Liver (tissue), 9 donors: ENCODE data around the gene TAB2. TPM values are rescaled to one million over a fixed set of nuclear protein-coding genes. Genes with fewer than 3 reads are reported as not detected.

ENCODE experiments used
- DNase-seq: peaks from one replicate; pipeline ENCODE4 v3.0.0-alpha.2; 2017; ENCODE audit warnings: low spot score
- H3K27ac ChIP-seq, 2 donors: one replicate each; pipeline ENCODE4 v1.7.0; 2013; ENCODE audit warnings: inconsistent platforms in 2 of 2, low read length in 2 of 2, control low read depth in 1 of 2, low read depth in 1 of 2, mild to moderate bottlenecking in 1 of 2
- H3K27me3 ChIP-seq, 4 donors: one replicate each; pipeline versions ENCODE4 v1.6.1 to v1.7.0; 2013; ENCODE audit warnings: low read length in 3 of 4, inconsistent platforms in 1 of 4, mild to moderate bottlenecking in 1 of 4, moderate library complexity in 1 of 4; ENCODE audit not compliant: control insufficient read depth in 4 of 4, insufficient read depth in 4 of 4
- H3K36me3 ChIP-seq, 4 donors: one replicate each; pipeline versions ENCODE4 v1.6.1 to v1.7.0; 2013; ENCODE audit warnings: low read length in 3 of 4, mild to moderate bottlenecking in 3 of 4, low read depth in 1 of 4, moderate library complexity in 1 of 4; ENCODE audit not compliant: control insufficient read depth in 4 of 4, insufficient read depth in 3 of 4
- H3K4me1 ChIP-seq, 4 donors: one replicate each; pipeline versions ENCODE4 v1.6.1 to v1.7.0; 2013; ENCODE audit warnings: low read length in 3 of 4, mild to moderate bottlenecking in 3 of 4, moderate library complexity in 1 of 4; ENCODE audit not compliant: control insufficient read depth in 4 of 4, insufficient read depth in 4 of 4
- H3K4me3 ChIP-seq, 3 donors: one replicate each; pipeline versions ENCODE4 v1.6.1 to v1.7.0; 2013; ENCODE audit warnings: low read length in 3 of 3, control low read depth in 1 of 3, low read depth in 1 of 3, mild to moderate bottlenecking in 1 of 3
- H3K9ac ChIP-seq, 2 donors: one replicate each; pipeline ENCODE4 v1.7.0; 2013; ENCODE audit warnings: low read length in 2 of 2, mild to moderate bottlenecking in 2 of 2, moderate library complexity in 2 of 2, control low read depth in 1 of 2, low read depth in 1 of 2
- H3K9me3 ChIP-seq, 4 donors: one replicate each; pipeline versions ENCODE4 v1.6.1 to v1.7.0; 2013; ENCODE audit warnings: low read length in 3 of 4; ENCODE audit not compliant: control insufficient read depth in 4 of 4
- EGR1 ChIP-seq, 2 donors: IDR thresholded peaks; 2 replicates each; pipeline ENCODE4 v1.6.1; 2016 to 2018; ENCODE audit warnings: antibody characterized with exemption in 2 of 2, low read depth in 2 of 2
- FOXA1 ChIP-seq: IDR thresholded peaks from 2 replicates; pipeline ENCODE4 v1.6.1; 2016; ENCODE audit warnings: antibody characterized with exemption
- FOXA2 ChIP-seq: IDR thresholded peaks from 2 replicates; pipeline ENCODE4 v1.6.1; 2016; ENCODE audit warnings: antibody characterized with exemption
- GABPA ChIP-seq, 2 donors: IDR thresholded peaks in 1 of 2; conservative IDR thresholded peaks in 1 of 2; 2 replicates each; pipeline ENCODE4 v1.6.1; 2016; ENCODE audit warnings: antibody characterized with exemption in 2 of 2, mild to moderate bottlenecking in 1 of 2, moderate library complexity in 1 of 2
- HNF4A ChIP-seq, 2 donors: conservative IDR thresholded peaks; 2 replicates each; pipeline ENCODE4 v1.6.1; 2016; ENCODE audit warnings: antibody characterized with exemption in 2 of 2, mild to moderate bottlenecking in 2 of 2
- HNF4G ChIP-seq: IDR thresholded peaks from 2 replicates; pipeline ENCODE4 v1.6.1; 2016; ENCODE audit warnings: antibody characterized with exemption
- JUND ChIP-seq, 2 donors: IDR thresholded peaks; 2 replicates each; pipeline ENCODE4 v1.6.1; 2016; ENCODE audit warnings: antibody characterized with exemption in 2 of 2
- NR2F2 ChIP-seq: IDR thresholded peaks from 2 replicates; pipeline ENCODE4 v1.6.1; 2016; ENCODE audit warnings: antibody characterized with exemption
- RAD21 ChIP-seq, 2 donors: IDR thresholded peaks; 2 replicates each; pipeline ENCODE4 v1.6.1; 2016; ENCODE audit warnings: antibody characterized with exemption in 2 of 2, mild to moderate bottlenecking in 2 of 2
- RXRA ChIP-seq, 2 donors: IDR thresholded peaks; 2 replicates each; pipeline ENCODE4 v1.6.1; 2017 to 2018; ENCODE audit warnings: antibody characterized with exemption in 2 of 2, mild to moderate bottlenecking in 1 of 2
- SP1 ChIP-seq: IDR thresholded peaks from 2 replicates; pipeline ENCODE4 v1.6.1; 2018; ENCODE audit warnings: antibody characterized with exemption, mild to moderate bottlenecking
- TAF1 ChIP-seq: conservative IDR thresholded peaks from 2 replicates; pipeline ENCODE4 v1.6.1; 2016; ENCODE audit warnings: antibody characterized with exemption, mild to moderate bottlenecking
- YY1 ChIP-seq: IDR thresholded peaks from 2 replicates; pipeline ENCODE4 v1.6.1; 2016; ENCODE audit warnings: antibody characterized with exemption, mild to moderate bottlenecking
- WGBS: extraction: QIAGEN DNeasy Blood & Tissue Kit; methylation state at CpG from one replicate; pipeline ENCODE4 v1.1.7; 2013; 5-methylcytosine and 5-hydroxymethylcytosine counted together
- polyA plus RNA-seq, 2 donors: library from polyadenylated mRNA; stranded (reverse) in 1 of 2; unstranded in 1 of 2; fragments of 200-250 nt in 1 of 2; fragments of >200 nt in 1 of 2; fragmentation: Nextera tagmentation in 1 of 2; extraction: Ambion mirVana in 1 of 2; gene quantifications; one replicate each; pipeline versions ENCODE4 v1.2.1 to v1.2.3, GENCODE V29; 2013 to 2015
- total RNA-seq, 2 donors: library from RNA; depleted of rRNA; stranded (reverse); fragments of >200 nt; gene quantifications; one replicate each; pipeline ENCODE4 v1.2.3, GENCODE V29; 2014
- TF ChIP-seq, protein P1 (sequence below): fragments of 150-350 bp; IDR thresholded peaks from 2 replicates; pipeline ENCODE4 v1.5.1; 2017; ENCODE audit warnings: improper control_type of control experiment, low read depth, low read length; ENCODE audit not compliant: missing input control
- TF ChIP-seq, protein P2 (sequence below): IDR thresholded peaks from 2 replicates; pipeline ENCODE4 v1.6.1; 2016; ENCODE audit warnings: antibody characterized with exemption, mild to moderate bottlenecking
- TF ChIP-seq, protein P3 (sequence below): IDR thresholded peaks from 2 replicates; pipeline ENCODE4 v1.6.1; 2016; ENCODE audit warnings: antibody characterized with exemption
- TF ChIP-seq, protein P4 (sequence below): IDR thresholded peaks from 2 replicates; pipeline ENCODE4 v1.6.1; 2016; ENCODE audit warnings: antibody characterized with exemption
- TF ChIP-seq, protein P5 (sequence below): IDR thresholded peaks from 2 replicates; pipeline ENCODE4 v1.6.1; 2016; ENCODE audit warnings: antibody characterized with exemption
- donor health status: healthy.
- donor health status: healthy.
- donor health status: healthy.
- donor health status: healthy.
- donor health status: healthy.

Gene TAB2
- total and polyA plus RNA-seq, 4 donors = 10.5 to 25.6 (median 18.0) TPM

DNA sequence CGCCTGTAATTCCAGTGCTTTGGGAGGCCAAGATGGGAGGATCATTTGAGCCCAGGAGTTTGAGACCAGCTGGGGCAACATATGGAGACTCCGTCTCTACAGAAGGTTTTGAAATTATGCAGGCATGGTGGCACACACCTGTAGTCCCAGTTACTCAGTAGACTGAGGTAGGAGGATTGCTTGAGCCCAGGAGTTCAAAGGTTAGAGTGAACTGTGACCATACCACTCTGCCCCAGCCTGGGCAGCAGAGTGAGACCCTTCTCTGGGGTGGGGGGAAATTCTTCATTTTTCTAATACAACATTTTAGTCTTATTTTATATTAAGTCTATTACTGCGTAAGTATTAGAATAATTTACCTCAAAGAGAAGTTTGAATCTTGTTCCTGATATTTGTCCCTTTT, 62.5 kb downstream of the TAB2 start:
- no peak overlapping the region for H3K27ac ChIP-seq
- no peak for DNase-seq
- no peaks in the 10 kb centered on the region for H3K27me3 ChIP-seq
- H3K4me3 ChIP-seq = no peak overlapping the region
- 98% methylated on average over 3 of the region's 3 CpGs for WGBS
- no peak overlapping the region for H3K9ac ChIP-seq
- H3K4me1 ChIP-seq = peaks cover 0 to 9% (median 7%) of the 10 kb centered on the region in 4 donors
- H3K9me3 ChIP-seq = no peaks in the 10 kb centered on the region
- peaks cover 4 to 25% (median 19%) of the 10 kb centered on the region in 4 donors for H3K36me3 ChIP-seq
- TF ChIP-seq HNF4A (conservative IDR thresholded peaks at IDR 0.05) = no peak
- TF ChIP-seq YY1 = no peak
- no peak for TF ChIP-seq RXRA (IDR thresholded peaks at IDR 0.05)
- TF ChIP-seq FOXA2 = no peak
- TF ChIP-seq, protein P1, sequence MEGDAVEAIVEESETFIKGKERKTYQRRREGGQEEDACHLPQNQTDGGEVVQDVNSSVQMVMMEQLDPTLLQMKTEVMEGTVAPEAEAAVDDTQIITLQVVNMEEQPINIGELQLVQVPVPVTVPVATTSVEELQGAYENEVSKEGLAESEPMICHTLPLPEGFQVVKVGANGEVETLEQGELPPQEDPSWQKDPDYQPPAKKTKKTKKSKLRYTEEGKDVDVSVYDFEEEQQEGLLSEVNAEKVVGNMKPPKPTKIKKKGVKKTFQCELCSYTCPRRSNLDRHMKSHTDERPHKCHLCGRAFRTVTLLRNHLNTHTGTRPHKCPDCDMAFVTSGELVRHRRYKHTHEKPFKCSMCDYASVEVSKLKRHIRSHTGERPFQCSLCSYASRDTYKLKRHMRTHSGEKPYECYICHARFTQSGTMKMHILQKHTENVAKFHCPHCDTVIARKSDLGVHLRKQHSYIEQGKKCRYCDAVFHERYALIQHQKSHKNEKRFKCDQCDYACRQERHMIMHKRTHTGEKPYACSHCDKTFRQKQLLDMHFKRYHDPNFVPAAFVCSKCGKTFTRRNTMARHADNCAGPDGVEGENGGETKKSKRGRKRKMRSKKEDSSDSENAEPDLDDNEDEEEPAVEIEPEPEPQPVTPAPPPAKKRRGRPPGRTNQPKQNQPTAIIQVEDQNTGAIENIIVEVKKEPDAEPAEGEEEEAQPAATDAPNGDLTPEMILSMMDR = no peak
- no peak for TF ChIP-seq RAD21 (IDR thresholded peaks at IDR 0.05)
- TF ChIP-seq JUND (IDR thresholded peaks at IDR 0.05) = no peak
- TF ChIP-seq, protein P2, sequence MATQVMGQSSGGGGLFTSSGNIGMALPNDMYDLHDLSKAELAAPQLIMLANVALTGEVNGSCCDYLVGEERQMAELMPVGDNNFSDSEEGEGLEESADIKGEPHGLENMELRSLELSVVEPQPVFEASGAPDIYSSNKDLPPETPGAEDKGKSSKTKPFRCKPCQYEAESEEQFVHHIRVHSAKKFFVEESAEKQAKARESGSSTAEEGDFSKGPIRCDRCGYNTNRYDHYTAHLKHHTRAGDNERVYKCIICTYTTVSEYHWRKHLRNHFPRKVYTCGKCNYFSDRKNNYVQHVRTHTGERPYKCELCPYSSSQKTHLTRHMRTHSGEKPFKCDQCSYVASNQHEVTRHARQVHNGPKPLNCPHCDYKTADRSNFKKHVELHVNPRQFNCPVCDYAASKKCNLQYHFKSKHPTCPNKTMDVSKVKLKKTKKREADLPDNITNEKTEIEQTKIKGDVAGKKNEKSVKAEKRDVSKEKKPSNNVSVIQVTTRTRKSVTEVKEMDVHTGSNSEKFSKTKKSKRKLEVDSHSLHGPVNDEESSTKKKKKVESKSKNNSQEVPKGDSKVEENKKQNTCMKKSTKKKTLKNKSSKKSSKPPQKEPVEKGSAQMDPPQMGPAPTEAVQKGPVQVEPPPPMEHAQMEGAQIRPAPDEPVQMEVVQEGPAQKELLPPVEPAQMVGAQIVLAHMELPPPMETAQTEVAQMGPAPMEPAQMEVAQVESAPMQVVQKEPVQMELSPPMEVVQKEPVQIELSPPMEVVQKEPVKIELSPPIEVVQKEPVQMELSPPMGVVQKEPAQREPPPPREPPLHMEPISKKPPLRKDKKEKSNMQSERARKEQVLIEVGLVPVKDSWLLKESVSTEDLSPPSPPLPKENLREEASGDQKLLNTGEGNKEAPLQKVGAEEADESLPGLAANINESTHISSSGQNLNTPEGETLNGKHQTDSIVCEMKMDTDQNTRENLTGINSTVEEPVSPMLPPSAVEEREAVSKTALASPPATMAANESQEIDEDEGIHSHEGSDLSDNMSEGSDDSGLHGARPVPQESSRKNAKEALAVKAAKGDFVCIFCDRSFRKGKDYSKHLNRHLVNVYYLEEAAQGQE = no peak
- TF ChIP-seq EGR1 (IDR thresholded peaks at IDR 0.05; ENCODE audit: low read depth in 2 of 2) = no peak
- no peak for TF ChIP-seq TAF1
- no peak for TF ChIP-seq HNF4G
- no peak for TF ChIP-seq SP1
- TF ChIP-seq FOXA1 = no peak
- TF ChIP-seq, protein P3, sequence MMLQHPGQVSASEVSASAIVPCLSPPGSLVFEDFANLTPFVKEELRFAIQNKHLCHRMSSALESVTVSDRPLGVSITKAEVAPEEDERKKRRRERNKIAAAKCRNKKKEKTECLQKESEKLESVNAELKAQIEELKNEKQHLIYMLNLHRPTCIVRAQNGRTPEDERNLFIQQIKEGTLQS = no peak
- TF ChIP-seq NR2F2 = no peak
- no peak for TF ChIP-seq GABPA (IDR thresholded peaks at IDR 0.05 in 1 of 2, conservative IDR thresholded peaks at IDR 0.05 in 1 of 2)
- TF ChIP-seq, protein P4, sequence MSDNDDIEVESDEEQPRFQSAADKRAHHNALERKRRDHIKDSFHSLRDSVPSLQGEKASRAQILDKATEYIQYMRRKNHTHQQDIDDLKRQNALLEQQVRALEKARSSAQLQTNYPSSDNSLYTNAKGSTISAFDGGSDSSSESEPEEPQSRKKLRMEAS = no peak
- TF ChIP-seq, protein P5, sequence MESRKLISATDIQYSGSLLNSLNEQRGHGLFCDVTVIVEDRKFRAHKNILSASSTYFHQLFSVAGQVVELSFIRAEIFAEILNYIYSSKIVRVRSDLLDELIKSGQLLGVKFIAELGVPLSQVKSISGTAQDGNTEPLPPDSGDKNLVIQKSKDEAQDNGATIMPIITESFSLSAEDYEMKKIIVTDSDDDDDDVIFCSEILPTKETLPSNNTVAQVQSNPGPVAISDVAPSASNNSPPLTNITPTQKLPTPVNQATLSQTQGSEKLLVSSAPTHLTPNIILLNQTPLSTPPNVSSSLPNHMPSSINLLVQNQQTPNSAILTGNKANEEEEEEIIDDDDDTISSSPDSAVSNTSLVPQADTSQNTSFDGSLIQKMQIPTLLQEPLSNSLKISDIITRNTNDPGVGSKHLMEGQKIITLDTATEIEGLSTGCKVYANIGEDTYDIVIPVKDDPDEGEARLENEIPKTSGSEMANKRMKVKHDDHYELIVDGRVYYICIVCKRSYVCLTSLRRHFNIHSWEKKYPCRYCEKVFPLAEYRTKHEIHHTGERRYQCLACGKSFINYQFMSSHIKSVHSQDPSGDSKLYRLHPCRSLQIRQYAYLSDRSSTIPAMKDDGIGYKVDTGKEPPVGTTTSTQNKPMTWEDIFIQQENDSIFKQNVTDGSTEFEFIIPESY = no peak
